HTR-8/SVneo (cell line): ENCODE measurements around the gene SGIP1.

Experiments used
- DNase-seq: peaks from one replicate; pipeline ENCODE4 v3.0.0; 2011; ENCODE audit warnings: low spot score, mixed read lengths; ENCODE audit not compliant: insufficient read length
- FAIRE-seq: peaks from 2 replicates; lab custom pipeline; 2011; peaks lifted over from hg19 to GRCh38; lab: Jason Lieb, UNC

The SGIP1 gene

DNA sequence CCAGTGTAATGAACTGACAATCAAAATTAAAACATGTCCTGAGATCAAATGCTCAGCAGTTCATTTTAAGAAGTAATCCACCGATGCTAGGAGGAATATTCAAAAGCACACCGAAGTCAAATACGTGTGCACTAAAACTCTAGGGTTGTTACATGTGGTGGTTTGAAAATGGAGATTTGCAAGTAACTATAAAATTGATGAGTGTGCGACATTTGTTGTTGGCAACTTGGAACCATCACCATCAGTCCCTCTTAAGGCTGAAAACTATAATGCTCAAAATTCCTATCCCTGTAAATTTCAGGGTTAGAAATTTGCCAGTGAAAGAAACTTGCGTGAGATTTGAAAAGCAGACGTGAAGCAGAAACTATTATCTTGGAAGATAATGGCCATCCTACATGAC is 13.3 kb upstream of the SGIP1 start:
- no peak for DNase-seq
- FAIRE-seq, result no peak

DNA sequence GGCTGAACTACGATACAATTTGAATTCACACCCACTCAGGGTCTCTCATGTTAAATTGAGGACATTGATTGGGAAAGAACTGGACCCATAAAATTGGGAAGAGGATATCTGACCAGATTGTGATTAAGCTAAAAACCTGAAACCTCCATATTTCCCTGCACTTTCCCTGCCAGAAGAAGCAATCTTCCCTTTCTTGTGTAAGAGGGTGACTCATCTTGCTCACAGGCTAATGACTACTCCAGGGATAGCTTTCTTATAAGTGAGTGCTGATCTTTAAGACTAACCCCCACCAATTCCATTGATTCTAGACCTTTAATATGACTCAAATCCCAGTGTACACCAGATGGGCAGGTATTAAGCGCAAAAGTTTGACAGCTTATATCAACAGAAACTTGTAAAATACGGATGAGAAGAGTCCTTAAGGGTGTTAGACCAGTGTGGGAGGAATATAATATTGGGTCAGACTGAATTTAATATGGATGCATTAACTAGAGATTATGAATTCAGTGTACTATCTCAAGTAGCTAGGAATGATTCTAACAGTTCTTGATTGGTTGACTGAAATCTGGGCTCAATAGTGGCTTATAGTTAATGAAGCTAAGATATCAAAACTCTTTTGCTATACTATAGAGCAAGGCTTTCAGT is 12.1 kb upstream of the SGIP1 start:
- FAIRE-seq (peak; percentile 44), DNase-seq (peak; percentile 30)

DNA sequence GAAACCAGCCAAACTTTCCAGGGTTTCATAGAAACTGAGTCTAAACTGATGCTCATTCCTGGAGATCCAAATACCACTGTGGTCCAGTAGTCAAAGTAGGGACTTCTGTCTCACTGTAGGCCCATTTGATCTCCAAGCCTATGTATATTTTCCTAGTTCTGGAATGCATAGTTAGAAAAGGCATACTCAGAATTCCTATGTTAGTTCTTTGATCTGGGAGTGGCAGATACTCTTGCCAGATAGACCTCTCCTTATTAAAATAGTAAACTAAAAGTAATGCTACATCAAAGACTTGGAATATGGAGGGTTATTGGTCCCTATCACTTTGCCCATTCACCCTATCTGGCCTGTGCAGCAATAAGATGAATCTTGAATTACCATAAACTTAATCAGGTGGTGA is 10.4 kb upstream of the SGIP1 start:
- no peak for FAIRE-seq
- DNase-seq, result no peak

DNA sequence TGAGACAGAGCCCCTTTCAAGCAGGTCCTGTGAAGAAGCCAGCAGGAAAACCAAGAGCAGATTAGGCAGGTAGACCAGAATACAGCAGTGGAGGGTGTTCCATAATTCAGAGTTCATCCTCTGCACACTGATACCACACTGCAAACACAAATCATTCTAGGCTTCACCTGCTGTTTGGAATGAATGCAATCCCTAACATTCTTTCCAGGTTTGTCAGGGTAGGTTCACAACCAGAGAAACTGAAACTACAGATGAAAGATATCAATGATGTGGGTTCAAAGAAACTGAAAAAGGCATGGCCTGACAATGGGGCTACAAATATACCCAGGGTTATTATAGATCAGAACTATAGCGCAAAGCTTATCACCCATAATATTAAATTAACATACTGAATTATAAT is 8.9 kb upstream of the SGIP1 start:
- DNase-seq, result no peak
- no peak for FAIRE-seq

DNA sequence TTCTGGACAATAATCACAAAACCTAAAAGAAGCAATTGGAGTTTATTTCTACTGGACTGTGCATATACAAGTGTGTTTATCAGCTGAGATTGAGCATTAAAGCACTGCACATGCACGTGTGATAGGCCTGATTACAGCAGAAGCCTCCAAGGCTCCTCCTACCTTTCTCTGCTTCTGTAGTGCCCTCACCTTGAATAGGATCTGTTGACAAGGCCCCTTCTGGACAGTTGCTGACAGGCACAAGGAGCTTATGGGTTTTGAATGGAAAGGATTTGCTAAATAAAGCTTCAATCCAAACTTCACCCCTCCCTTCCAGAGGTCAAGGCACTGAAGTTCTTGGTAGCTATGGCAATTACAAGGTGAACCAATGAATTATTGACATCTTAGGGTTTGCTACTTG is 7.9 kb upstream of the SGIP1 start:
- no peak for FAIRE-seq

DNA sequence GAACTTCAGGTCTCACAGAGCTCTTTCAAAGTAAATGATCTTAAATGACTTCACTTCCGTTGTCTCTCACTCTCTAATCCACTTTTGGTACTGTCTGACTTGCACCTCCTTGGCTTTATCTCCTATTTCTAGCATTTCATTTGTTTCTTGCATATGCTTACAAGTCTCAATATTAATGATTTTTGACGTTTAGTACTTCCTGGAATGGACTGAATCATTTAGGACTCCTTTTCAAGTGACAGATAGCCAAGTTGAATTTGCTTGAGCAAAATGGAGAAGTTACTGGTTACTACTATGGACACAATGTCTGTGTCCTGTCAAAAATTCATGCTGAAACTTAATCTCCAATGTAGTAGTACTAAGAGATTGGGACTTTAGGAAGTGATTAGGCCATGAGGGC is 7.0 kb upstream of the SGIP1 start:
- DNase-seq (no peak), FAIRE-seq (no peak)

More for the DNA sequence above, 7.9 kb upstream of the SGIP1 start:
- DNase-seq, result no peak

DNA sequence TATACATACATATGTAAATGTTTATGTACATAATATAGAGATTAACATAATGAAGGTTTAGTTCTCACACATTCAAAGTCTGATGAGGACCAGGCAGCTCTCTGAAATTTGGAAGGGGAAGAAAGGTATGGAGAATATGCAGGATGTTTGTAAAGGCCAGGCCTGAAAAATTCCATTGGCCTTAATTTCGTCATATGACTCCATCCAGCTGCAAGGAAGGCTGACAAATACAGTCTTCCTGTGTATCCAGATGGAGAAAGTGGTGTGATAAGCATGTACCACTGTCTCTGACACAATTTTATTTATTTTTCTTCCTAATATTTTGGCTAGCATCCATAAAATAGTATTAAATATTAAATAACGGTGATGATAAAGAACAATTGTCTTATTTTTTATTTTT is 6.3 kb upstream of the SGIP1 start:
- DNase-seq (no peak), FAIRE-seq (no peak)

DNA sequence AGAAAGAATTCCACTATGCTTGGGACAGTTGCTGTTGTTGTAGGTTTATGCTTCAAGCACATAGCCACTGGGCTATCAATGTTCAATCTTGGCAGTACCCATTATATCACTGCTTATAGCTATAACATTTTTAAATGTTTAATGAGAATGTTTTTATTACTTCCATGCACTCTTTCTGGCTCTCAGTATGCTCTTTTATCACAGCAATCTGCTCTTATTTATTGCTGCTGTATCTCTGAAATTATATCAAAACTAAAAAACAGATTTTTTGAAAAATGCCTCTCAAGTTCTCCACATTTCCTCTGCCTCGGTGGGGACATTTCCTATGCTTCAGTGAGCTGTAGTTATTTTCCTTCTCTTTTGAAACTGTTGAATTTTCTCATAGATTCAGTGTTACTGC is 5.4 kb upstream of the SGIP1 start:
- DNase-seq (no peak), FAIRE-seq (no peak)

DNA sequence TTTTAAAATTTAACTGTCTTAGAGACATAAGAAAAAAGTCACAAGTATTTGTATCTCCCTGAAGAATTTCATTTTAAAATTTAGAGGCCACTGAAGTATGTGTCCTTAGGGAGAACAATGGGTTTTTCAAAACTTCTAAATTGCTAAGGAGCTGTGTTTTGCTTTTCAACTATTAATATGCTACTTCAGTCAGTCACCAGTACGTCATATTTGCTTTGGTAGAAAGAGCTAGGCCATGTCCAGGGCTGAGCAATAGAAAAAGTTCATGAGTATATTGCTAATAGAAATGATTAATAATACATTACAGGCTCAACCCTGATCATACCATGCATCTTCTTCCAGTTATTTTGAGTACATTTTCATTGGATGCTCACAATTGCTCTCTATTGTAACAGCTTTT is 1.7 kb upstream of the SGIP1 start:
- FAIRE-seq (no peak), DNase-seq (no peak)

DNA sequence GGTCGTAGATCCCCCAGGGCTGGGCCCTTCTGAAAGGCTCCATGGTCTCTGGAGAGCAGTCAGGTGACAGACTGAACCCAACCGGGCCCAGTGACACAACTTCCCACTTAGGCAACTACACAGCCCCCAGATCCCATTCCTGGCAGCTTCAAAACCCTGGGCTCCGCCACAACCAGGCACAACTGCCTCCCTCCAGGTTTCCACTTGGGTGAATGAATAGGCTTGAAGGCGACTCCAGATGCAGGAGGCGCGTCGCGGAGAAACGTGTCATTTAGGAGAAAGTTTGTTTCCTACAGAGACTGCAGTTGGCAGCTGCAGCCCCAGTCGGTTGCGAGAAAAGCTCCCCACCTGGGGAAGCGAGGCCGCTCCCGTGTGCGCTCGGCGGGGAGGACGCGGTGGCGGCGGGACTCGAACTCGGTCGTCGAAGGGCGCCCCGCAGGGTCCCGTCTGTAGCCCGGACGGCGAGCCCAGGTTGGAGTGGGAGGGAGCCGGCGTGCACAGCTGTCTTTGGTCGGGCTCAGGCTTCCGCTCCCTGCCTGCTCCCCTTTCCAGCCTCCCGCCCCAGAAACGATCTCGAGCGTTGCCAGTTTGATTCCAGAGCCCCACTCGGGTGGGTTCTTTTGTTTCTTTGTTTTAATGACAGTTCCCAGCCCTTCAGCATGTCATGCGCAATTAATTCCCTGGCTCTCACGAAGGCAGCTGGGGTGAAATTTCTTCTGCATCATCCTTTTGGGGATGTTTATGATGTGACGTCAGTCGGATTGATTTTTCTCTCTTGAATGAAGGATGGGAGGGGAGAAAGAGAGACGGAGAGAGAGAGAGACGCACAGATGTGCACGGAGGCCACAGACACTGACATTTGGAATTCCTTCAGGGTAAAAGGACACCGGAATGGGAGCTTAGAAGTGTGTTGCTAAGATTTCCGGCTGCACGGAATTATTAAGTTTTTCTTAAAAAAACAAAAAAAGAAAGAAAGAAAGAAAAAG is 862 bp upstream of the SGIP1 start:
- FAIRE-seq (no peak), DNase-seq (no peak)

DNA sequence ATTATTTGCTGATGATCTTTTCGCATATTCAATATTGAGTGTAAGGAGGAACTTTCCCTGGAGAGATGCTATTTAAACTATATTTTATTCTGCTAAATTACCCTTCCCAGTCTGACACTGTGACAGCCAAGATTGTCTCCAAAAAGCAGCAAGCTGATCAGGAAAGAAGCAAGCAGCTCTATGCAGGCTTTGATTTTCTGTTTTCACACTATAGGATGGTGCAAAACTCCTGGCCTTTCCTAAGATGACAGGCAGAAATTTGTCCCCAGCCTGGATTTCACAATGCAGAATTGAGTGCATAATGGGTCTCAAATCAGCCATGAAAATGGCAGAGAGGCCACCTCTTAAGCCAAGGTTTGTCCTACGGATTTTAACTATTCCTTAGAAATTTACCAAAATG is 1.1 kb downstream of the SGIP1 start:
- DNase-seq (no peak), FAIRE-seq (no peak)

DNA sequence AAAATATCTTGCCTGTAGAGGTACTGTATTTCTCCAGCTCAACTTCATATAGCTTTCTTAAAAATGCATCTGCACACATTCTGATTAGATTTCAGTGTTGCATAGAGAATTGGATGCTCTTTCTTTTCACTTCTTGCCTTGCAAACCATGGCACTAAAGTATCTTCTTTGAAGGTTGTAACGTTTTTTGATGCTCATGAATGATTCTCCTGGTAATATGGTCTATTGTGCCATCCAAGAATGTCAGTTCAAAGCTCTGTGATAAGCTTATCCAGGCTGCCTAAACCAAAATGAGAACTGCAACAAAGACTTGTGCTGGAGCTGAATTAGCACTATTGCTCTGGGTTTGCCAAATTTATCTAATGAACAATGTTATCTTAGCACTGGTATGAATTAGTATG is 1.9 kb downstream of the SGIP1 start:
- no peak for FAIRE-seq

DNA sequence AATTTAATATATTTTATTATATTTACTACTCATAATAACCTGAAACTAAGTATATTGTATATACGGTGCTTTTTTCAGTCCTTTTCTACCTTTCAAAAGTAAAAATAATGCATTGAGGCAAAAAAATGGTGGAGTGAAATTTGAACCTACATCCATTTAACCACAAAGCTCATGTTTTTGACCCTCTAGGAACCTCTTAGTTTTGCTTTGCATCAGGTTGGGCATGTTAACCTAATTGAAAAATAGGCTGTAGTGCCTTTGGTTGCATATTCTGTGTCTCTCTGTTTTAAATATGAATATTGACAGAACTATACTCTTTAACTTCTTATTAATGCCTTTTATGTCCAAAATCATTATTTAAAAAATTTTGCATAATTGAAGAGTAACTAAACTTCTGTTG is 3.8 kb downstream of the SGIP1 start:
- FAIRE-seq (no peak), DNase-seq (no peak)

More for the DNA sequence above, 1.9 kb downstream of the SGIP1 start:
- DNase-seq, result no peak

DNA sequence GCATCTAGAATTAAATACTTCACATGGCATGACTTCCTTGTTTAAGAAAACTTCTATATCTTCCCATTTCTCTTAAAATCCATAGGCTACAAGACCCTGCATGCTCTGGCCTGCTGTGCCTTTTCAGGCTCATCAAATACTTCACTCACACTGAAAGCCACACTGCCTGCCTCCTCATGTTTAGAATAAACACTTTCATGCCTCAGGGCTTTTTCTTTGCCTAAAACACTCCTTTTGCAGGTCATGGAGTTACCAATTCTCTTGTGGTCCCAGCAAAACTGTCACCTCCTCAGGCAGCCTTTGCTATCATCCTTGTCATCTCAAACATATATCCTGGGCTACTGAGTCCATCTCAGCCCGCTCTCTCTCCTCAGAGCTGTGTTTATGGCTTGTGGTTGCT is 5.5 kb downstream of the SGIP1 start:
- FAIRE-seq, result no peak
- no peak for DNase-seq

DNA sequence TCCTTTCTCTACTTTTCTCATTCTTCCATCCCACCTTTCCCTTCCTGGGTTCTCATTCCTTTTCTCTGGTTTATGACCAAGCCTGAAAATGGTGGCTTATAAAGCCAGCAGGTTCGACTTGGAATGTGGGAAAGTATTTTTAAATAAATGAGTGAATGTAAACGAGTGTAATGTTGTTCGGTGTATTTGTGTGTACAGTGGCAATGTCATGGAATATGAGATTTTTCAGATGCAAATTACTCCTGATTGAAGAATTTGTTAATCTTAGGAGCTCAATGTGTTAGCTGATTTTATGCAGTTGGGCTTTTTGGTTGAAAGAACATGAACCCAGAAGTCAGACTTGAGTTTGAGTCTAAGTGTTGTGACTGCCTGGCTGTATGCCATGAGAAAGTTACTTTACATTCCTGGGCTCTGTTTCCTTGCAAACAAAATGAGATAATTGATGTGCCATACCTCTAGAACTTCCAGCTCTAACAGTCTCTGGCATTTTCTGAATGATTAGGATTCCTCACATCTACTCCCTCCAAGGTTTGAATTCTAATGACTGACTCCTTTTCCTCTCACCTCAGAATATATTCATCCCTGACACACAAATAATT is 6.6 kb downstream of the SGIP1 start:
- FAIRE-seq (no peak), DNase-seq (no peak)

DNA sequence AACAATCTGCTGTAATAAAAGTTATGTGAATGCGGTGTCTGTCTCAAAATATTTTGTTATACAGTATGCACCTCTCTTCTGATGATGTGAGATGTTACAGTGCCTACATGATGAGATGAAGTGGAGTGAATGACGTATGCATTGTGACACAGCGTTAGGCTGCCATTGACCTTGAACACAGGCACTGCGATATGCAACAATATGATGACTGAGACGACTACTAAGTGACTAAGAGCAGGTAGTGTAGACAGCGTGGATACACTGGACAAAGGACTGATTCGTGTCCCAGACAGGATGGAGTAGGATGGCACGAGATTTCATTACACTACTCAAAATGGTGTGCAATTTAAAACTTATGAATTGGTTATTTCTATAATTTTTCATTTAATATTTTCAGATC is 8.4 kb downstream of the SGIP1 start:
- FAIRE-seq, result peak; percentile 54

DNA sequence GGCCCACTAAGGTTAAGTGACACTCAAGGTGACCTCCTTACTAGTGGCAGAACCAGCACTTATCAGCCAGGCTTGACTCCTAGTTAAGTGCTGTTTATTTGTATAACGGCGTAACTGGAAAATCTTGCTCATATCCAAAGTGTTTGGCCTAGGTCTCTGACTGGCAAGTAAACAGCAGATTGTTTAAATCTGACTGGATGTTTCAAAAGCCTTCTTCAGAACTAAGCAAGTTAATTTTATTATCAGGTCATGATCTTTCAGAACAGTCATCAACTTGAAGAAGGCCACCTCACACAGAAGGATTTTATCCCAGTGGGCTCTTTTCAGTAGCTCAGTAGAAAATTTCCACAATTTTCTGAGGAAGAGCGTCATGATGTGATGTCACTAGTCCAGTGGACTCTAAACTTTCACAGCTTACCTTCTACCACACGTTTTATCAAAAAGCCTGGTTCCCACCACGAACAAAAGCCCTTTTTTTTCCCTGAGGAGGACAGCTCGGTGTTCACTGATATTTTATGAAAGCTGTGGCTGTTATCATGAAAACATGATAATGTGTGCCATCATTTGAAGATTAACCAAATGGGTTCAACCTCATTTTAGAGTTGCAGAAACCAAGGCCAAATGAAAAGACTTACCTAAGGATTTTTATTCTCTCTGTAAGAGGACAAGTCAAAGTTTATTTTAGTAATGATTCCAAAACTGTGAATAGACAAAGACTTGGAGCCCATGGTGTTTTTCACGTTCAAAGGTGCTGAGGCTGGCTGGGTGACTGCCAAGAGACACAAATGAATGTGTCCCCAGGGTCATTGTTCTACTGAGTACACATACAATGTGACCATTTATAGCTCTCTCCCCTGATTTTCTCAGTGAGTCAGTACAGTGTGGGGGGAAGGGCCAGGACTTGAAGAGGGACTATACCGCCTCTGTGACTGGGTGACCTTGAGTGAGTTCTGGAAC is 9.1 kb downstream of the SGIP1 start:
- DNase-seq (no peak), FAIRE-seq (no peak)

More for the DNA sequence above, 8.4 kb downstream of the SGIP1 start:
- no peak for DNase-seq

DNA sequence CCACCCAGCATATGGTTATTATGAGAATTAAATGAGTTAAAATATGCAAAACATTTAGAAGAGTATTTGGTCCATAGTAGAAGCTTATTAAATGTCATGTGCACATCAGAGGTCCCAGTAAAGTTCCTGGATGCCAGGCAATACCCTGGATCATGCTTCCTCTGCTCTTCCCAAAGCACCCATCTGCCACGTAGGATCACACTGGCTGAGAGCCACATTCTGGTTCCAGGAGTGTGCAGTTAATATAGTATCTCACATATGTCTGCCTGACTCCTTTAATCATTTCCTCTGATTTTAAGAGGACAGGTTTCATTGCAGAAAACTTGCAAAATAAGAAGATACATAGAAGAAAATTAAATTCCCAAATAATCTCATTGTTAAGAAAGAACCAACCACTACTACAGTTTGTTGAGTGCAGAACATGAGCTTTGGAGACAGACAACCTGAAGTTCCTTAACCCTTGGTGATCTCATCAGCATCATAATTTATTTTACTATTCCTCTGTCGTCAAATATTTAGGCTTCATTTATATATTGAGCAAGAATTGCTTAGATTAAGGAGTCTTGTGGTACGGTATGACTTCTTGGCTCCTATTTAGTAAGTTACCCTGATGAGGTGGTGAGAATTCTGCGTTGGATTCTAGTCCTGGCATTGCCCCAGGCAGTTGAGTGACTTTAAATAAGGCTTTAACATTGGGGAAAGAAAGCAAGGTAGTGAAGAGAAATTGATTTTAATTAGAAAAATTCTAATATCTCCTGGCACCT is 12.3 kb downstream of the SGIP1 start:
- no peak for FAIRE-seq
- no peak for DNase-seq

DNA sequence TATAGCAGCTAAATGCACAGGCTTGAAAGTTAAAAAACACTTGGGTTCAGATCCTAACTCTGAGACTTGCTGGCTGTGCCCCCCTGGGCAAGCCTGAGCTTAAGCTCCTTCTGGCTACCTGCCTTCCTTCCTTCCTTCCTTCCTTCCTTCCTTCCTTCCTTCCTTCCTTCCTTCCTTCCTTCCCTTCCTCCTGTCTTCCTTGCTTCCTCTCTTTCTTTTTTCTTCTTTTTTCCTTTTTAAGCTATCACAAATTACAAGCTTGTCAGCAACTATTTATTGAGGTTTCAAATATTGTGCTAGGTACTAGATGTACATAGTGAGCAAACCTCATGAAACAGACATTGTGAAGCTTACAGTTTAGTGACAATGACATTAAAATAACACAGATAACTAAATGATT is 15.1 kb downstream of the SGIP1 start:
- FAIRE-seq, result no peak
- no peak for DNase-seq
